ENCODE measurements around the gene FAM98A. TPM values are rescaled to one million over a fixed set of nuclear protein-coding genes. Genes with fewer than 3 reads are reported as not detected.

FAM98A gene
- total and polyA plus RNA-seq, 2 donors from 2014 or later: 31.3 to 41.2 TPM

DNA sequence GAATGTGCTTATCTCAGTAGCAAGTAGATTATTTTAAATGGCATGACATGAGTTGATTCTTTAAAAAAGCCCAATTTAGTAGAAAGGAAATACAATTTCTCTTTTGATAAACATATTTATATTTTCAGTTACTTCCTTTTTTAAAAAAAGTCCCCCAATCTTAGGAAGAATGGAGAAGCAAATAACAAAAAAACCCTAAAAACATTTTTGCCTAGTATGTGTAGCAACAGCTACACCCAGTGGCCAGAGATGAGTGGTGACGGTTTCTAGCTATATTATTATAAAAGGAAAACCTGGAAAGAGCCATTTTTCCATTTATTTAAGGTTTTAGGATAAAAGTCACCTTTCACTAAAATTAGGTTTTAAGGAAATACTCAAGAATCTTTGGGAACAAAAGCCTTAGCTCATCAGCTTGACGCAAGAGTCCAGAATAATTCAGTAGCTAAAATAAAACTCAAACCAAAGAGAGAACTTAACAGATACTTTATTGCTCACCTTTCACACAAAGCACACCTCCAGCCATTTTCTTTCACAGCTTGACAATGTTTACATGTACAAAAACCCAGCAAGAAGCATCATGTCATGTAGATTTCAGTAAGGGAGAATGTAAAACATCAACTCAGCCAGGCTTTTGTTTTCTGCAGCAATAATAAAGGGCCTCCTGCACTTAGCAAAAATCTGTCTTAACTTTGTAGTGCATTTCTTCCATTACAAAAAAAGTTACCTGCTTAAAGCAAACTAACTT, 15.7 kb downstream of the FAM98A start:
- DNase-seq (peak in 2 of 5 donors; percentile 56 to 83), FAIRE-seq (peak; percentile 97)
- H3K9me3 ChIP-seq (ENCODE audit: control insufficient read depth in 2 of 3, insufficient read depth in 1 of 3, low read length in 3 of 3): no peaks in the 10 kb centered on the region
- intact Hi-C loops (cut with DNase I): no loop called here
- no peak overlapping the region for H3K4me3 ChIP-seq (ENCODE audit: low read length in 3 of 3)
- TF ChIP-seq, protein P1, sequence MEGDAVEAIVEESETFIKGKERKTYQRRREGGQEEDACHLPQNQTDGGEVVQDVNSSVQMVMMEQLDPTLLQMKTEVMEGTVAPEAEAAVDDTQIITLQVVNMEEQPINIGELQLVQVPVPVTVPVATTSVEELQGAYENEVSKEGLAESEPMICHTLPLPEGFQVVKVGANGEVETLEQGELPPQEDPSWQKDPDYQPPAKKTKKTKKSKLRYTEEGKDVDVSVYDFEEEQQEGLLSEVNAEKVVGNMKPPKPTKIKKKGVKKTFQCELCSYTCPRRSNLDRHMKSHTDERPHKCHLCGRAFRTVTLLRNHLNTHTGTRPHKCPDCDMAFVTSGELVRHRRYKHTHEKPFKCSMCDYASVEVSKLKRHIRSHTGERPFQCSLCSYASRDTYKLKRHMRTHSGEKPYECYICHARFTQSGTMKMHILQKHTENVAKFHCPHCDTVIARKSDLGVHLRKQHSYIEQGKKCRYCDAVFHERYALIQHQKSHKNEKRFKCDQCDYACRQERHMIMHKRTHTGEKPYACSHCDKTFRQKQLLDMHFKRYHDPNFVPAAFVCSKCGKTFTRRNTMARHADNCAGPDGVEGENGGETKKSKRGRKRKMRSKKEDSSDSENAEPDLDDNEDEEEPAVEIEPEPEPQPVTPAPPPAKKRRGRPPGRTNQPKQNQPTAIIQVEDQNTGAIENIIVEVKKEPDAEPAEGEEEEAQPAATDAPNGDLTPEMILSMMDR (IDR thresholded peaks at IDR 0.05; ENCODE audit: borderline replicate concordance, extremely low read depth, insufficient read depth): peak; percentile 79
- no peaks in the 10 kb centered on the region for H3K4me1 ChIP-seq (ENCODE audit: control insufficient read depth in 2 of 3, insufficient read depth in 2 of 3, low read depth in 1 of 3, low read length in 3 of 3)
- no peak overlapping the region for H3K9ac ChIP-seq (ENCODE audit: low read length in 3 of 3)
- H3K27me3 ChIP-seq (ENCODE audit: control insufficient read depth, insufficient read depth, low read length): no peaks in the 10 kb centered on the region
- H3K27ac ChIP-seq (ENCODE audit: low read depth in 2 of 2, low read length in 2 of 2): no peak overlapping the region
- peaks cover 3 to 31% (median 7%) of the 10 kb centered on the region in 3 donors for H3K36me3 ChIP-seq (ENCODE audit: control insufficient read depth in 2 of 3, insufficient read depth in 3 of 3, low read length in 3 of 3)

DNA sequence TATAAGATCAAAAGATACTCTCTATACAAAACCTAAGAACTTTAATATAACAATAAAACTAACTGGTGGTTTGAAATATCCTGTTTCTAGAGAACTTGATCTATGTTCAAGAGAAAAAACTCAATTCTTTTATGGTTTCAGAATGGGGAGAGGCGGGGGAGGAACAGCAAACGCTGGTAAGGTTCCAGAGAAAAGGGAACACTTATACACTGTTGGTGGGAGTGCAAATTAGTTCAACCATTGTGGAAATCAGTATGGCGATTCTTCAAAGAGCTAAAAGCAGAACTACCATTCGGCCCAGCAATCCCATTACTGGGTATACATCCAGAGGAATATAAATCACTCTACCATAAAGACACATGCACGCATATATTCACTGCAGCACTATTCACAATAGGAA, 17.2 kb downstream of the FAM98A start:
- FAIRE-seq (no peak), DNase-seq (peak in 1 of 5 donors; percentile 45)
- no peak overlapping the region for H3K27ac ChIP-seq (ENCODE audit: low read depth in 2 of 2, low read length in 2 of 2)
- TF ChIP-seq, protein P1 (IDR thresholded peaks at IDR 0.05; ENCODE audit: borderline replicate concordance, extremely low read depth, insufficient read depth): no peak
- no peaks in the 10 kb centered on the region for H3K27me3 ChIP-seq (ENCODE audit: control insufficient read depth, insufficient read depth, low read length)
- H3K9ac ChIP-seq (ENCODE audit: low read length in 3 of 3): no peak overlapping the region
- H3K9me3 ChIP-seq (ENCODE audit: control insufficient read depth in 2 of 3, insufficient read depth in 1 of 3, low read length in 3 of 3): no peaks in the 10 kb centered on the region
- peaks cover 3 to 26% (median 3%) of the 10 kb centered on the region in 3 donors for H3K36me3 ChIP-seq (ENCODE audit: control insufficient read depth in 2 of 3, insufficient read depth in 3 of 3, low read length in 3 of 3)
- no peaks in the 10 kb centered on the region for H3K4me1 ChIP-seq (ENCODE audit: control insufficient read depth in 2 of 3, insufficient read depth in 2 of 3, low read depth in 1 of 3, low read length in 3 of 3)
- H3K4me3 ChIP-seq (ENCODE audit: low read length in 3 of 3): no peak overlapping the region
- intact Hi-C loops (cut with DNase I): no loop called here

DNA sequence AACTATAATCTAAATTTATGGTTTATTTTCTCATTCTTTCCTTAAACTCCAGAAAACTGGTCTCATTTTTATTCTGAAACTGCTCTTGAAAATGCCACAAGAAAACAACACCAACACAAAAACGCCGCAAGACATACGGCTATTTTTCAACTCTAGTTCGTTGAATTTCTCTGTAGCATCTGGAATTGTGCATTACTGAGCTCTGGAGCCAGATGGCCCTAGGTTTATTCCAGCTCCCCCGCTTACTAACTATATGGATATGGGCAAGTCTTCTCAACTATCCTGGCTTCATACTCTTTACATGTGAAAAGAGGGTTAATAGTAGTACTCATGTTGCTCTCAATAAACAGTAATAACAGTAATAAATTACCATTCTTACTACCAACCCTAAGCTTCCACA, 19.9 kb downstream of the FAM98A start:
- Histone ChIP-seq H3K27me3 (ENCODE audit: control insufficient read depth, insufficient read depth, low read length) (no peaks in the 10 kb centered on the region), H3K9me3 (ENCODE audit: control insufficient read depth in 2 of 3, insufficient read depth in 1 of 3, low read length in 3 of 3) (no peaks in the 10 kb centered on the region), H3K9ac (ENCODE audit: low read length in 3 of 3) (no peak overlapping the region), H3K36me3 (ENCODE audit: control insufficient read depth in 2 of 3, insufficient read depth in 3 of 3, low read length in 3 of 3) (peaks cover 0 to 4% (median 0%) of the 10 kb centered on the region in 3 donors), H3K27ac (ENCODE audit: low read depth in 2 of 2, low read length in 2 of 2) (no peak overlapping the region), H3K4me3 (ENCODE audit: low read length in 3 of 3) (no peak overlapping the region), H3K4me1 (ENCODE audit: control insufficient read depth in 2 of 3, insufficient read depth in 2 of 3, low read depth in 1 of 3, low read length in 3 of 3) (no peaks in the 10 kb centered on the region)
- TF ChIP-seq, protein P1 (IDR thresholded peaks at IDR 0.05; ENCODE audit: borderline replicate concordance, extremely low read depth, insufficient read depth): no peak
- DNase-seq (no peak), FAIRE-seq (no peak)
- intact Hi-C loops (cut with DNase I): no loop called here
